GM21825 (cell line): Measurements from ENCODE around the gene GRIP1.
A peak's percentile ranks its signal among the peaks of the same experiment; 100 is the strongest.

Experiments used
- ATAC-seq: cut with Tn5 transposase; IDR thresholded peaks from one replicate; pipeline ENCODE4 v1.9.1; 2021; ENCODE audit warnings: mild to moderate bottlenecking, moderate library complexity; ENCODE audit not compliant: unreplicated experiment

GRIP1 gene

DNA sequence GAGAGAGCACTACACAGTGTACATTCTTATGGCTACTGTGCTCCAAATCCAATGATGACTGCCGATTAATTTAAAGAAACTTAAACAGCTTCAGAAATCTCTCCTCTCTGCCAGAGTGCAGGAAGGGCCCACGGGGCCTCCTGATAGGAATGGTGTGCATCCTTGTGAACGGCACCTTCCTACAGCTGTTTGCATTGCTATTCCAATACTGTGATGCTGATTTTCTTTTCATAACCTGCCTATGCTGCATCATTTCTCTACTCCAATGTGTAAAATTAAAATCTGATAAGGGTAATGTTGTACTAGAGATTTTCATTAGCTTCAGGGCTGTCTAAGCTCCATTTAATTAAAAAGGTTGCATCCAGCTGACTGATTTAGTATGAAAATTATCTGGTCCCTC lies 217.5 kb downstream of the GRIP1 start:
- ATAC-seq = no peak

DNA sequence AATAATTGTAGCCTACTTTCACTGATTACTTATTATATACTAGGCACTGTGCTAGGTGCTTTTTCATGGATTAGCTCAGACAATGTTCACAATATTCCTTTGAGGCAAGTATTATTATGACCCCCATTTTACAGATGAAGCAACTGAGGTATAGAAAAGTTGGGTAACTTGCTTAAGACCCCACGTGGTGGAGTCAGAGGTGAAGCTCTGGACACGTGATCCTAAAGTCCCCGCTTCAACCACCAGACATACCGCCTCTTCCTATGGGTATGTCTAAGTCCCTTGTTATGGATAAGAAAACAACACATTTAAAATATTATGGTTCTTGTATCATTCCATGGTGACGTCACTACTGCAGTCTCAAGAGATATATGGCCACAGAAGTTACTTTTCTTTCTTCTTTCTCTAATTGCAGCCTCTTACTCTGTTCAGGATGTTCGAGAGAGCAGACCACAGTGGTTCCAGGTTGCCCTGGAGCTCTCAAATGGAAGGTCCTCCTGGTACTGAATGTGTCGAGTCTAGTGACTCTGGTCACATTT lies 218.9 kb downstream of the GRIP1 start:
- ATAC-seq = no peak

DNA sequence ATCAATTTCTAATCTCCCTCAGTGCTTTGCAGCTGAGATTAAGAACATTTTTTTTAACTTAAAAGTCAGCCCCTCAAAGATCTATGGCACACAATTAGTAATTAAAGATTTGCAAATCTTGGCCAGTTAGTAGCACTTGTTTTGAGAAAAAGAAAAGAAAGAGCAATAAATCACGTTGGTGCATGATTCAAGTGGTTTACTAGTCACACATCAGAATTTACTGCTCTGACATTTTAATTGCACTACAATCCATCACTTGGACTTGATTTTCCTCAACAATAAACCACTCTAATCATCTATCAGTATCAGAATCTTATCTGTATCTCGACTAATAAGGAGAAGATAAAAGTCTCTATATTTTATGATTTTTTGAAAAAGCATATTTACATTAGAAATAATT lies 222.3 kb downstream of the GRIP1 start:
- no peak for ATAC-seq

DNA sequence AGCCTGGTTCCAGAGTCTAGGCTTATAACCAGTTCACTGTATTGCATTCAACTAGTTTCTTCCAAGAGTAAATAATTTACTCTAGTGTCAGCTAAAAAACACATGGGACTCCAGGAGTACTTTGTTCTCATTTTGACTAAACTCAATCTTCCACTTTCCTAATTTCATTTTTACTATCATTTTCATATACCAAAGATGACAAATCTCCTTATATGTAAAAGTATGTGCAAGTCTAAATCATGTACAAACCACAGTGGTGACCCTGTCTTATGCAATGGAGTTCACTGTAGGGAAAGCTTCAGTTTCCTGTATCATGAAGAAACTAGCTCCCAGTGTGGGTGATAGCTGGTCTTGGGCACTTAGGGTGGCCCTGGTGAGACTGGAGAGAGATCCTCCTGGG lies 225.0 kb downstream of the GRIP1 start:
- peak; percentile 90 for ATAC-seq

DNA sequence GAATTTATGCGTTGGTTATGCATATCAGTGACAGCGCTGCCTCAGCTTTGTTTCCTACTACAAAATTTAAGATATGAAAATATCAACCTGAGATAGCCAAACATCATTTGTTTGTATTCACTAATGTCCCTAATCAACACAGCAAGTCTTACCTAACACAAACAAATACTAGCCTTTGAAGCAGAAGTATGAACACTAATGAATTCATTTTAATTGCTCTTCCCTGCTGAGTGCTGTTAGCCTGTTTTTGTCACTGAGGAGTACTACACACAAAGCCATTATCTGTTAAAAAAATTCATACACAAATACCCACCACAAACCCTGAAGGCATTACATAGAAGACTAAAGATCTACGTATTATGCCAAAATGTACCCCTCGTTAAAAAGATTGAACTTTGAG lies 225.8 kb downstream of the GRIP1 start:
- no peak for ATAC-seq

DNA sequence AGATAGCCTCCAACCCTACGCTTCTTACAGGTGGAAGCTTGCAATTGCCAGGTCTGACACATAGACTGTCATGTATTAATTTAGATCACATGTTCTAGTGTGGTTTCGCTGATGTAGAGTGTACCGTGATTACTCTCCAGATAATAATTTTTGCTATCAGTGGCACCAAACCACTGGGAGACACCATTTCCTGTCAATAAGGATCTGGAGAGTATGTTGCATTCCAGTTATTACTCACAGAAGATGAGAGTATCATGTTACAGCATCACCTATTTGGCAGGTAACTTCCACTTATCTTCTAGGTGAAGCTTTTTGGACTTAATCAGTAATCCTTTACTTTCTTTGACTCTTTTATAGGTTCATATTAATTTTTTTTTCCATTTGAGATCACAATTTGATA lies 229.3 kb downstream of the GRIP1 start:
- ATAC-seq = no peak

DNA sequence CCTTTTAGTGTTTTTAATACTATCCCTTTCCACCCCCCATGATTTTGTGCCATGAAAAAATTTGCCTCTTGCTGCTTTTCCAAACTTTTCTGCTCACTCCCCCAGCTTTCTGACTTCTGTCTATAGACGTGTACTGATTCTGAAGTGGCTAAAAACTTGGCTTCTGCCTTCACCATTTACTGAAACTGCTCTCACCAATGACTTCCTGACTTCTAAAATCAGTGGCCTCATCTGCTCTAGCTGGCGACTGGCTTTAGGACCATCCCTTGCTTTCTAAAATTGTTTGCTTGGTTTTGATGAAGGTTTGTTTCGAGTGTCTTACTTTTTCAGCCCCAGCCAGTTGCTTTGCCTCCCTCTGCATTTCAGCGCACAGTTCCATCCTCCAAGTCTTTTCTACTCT lies 231.2 kb downstream of the GRIP1 start:
- no peak for ATAC-seq

DNA sequence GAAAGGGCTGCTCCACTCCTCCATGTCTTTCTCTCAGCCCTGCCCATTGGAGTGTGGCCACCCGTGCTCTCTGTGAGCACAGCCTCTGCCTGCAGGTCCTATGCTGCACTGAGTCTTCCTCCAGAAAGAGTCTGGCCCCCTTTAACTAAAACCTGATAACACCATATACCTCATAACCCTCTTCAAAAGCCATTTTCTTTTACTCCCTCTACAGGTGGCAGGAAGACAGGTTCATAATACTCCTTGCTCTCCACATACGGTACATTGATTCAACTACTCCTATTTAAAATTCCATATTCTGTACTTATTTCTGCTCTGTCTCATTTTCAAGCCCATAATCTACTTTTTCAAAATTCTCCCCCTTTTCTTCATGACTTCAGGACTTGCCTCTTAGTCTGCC lies 232.6 kb downstream of the GRIP1 start:
- ATAC-seq = no peak

DNA sequence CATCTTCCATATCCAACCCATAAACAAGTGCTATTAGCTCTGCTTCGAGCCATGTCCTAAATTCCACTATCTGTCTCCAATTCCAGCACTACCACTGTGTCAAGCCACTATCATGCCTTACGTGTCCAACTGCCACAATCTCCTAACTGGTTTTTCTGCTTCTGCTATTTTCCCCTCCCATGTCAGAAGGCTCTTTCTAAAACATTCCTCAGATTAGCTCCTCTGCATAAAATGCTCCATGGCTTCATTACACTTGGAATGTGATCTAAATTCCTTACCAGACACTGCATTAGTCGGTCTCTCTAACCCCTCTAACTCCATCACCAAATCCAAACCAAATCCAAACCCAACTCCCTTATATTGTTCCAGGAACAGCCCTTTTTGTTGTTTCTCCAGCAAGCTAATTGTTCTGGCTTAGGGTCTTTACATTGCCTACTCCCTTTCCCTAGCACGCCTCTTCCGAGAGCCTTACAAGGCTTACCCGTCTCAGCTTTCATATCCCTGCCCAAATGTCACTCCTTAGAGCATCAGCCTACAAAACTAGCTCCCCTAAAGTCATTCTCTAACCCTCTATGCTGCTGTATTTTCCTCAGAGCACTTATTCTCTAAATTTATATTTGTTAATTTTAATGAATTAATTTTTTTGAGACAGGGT lies 236.8 kb downstream of the GRIP1 start:
- ATAC-seq = no peak

DNA sequence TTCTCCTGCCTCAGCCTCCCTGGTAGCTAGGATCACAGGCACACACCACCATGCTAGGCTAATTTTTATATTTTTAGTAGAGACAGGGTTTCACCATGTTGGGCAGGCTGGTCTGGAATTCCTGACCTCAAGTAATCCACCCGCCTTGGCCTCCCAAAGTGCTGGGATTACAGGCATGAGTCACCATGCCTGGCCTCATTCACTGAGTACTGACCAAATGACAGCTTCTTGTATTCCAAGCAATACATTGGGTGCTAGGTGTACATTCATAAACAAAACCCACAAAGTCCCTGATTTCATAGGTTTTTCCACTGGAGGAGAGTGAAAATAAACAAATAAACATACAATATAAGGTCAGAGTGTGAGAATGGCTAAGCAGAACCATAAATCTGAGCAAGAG lies 240.3 kb downstream of the GRIP1 start:
- no peak for ATAC-seq

DNA sequence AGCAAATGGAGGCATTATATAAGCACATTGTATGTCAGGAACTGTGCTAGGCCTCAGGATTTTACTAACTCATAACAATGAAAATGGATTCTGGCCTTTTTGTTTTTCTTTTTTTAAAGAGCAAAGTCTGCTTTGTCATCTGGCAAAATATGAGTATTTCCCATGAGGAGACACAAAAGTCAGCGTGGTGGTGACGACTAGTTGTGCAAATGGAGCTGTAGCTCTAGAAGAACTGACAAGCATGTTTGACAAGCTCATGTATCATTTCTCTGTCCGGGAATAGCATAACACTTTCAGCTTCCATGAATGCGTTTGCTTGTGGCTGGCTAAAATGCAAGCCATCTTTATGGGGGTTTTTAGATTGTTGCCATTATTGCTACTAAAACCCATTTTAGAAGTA lies 248.8 kb downstream of the GRIP1 start:
- ATAC-seq = no peak

DNA sequence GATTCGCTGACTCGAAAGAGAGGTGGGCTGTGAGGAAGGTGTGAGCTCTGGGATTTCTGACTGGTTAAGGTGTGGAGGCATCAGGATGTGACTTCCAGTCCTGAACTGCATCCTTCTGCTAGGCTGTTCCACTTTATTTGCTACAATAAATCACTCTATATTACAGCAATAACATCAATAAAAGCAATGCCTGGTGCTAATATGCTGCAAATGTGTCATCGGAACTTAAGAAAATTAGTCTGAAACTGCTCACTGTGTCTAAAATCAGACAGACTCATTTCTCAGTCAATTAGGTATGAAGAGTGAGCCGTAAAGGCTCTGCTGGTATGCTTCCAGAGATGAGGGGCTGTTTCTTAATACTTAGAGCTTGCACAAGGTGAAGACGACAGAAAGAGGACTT lies 250.0 kb downstream of the GRIP1 start:
- ATAC-seq = no peak

DNA sequence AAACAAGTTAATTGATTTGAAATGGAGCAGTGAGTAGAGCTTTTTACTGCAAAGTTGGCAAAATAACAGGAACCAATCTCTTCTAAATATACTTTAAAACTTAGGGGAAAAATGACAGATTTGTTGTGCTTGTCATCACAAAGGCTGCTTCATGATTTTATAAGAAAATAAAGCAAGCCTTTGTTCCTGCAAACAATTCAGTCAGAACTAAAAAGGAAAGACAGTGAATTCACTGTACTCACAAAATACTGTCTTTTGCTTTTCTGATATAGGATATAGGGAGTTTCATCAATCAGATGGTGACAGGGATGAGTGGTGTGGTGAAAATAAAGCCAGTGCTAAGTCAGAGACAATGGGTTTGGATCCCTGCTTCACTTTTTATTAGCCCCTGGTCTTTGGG lies 250.6 kb downstream of the GRIP1 start:
- ATAC-seq = no peak

DNA sequence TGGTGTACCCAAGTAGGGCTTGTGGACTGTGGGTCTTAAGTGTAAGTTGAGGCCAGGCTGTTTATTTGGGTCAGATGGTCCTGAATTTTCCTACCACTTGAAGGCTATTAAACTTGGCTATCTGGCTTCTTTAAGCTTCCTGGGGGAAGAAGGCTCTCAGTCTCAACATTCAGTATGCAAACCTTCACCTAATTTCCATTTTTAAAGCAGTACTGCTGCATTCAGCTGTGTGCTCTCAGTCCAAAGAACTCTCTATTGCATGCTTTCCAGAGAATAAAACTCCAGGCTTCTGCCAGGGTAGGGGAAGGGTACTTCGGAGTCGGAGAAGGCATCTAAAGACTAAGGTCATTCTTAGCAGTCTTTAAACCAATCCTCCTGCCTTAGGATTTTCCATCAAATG lies 252.2 kb downstream of the GRIP1 start:
- ATAC-seq = no peak

DNA sequence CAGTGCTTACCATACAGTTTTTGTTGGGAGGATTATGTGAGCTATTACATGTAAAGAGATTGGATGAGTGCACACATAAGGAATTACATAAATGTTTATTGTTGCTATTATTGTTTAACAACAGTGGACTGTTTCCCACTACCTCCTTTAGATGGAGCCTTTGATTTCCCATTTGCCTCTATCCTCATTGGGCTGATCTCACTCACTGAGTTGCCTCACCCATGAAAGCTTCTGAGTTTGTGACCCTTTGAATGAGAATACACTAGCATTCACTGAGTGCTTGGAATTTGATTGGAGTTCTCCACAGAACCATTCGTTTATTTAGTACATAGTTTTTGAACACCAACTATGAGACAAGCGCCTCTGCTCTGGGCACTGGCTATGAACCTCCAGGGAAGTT lies 255.6 kb downstream of the GRIP1 start:
- no peak for ATAC-seq

DNA sequence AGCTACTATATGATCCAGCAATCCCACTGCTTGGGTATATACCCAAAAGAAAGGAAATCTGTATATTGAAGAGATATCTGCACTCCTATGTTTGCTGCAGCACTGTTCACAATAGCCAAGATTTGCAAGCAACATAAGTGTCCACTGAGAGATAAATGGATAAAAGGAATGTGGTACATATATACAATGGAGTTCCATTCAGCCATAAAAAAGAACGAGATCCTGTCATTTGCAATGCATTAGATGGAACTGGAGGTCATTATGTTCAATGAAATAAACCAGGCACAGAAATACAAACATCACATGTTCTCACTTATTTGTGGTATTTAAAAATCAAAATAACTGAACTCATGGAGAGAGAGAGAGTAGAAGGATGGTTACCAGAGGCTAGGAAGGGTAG lies 260.0 kb downstream of the GRIP1 start:
- ATAC-seq = no peak

DNA sequence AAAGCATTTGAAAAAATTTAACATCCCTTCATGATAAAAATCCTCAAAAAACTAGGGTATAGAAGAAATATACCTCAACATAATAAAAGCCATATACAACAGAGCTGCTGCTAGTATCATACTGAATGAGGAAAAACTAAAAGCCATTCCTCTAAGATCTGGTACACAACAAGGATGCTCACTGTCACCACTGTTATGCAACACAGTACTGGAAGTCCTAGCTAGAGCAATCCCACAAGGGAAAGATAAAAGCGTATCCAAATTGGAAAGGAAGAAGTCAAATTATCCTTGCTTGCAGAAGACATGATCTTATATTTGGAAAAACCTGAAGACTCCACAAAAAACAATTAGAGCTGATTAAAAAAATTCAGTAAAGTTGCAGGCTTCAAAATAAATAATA lies 261.7 kb downstream of the GRIP1 start:
- ATAC-seq = no peak

DNA sequence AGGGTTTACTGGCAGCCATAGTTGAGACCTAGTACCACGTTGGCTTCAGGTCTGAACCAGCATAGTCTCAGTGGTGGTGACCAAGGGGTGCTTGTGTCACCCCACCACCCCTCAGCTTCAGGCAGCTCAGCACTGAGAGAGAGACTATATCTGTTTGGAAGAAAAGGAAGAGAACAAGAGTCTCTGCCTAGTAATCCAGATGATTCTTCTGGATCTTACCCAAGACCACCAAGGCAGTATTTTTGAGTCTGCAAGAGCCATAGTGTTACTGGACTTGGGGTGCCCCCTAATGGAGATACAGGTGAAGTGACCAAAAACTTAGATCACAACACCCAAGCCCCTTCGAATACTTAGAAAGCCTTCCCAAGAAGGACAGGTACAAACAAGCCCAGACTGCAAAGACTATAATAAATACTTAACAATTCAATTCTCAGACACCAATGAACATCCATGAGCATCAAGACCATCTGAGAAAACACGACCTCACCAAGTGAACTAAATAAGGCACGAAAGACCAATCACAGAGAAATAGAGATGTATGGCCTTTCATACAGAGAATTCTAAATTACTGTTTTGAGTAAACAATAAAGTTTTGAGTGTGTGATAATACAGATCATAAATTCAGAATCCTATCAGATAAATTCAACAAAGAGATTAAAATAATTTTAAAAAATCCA lies 269.5 kb downstream of the GRIP1 start:
- no peak for ATAC-seq

DNA sequence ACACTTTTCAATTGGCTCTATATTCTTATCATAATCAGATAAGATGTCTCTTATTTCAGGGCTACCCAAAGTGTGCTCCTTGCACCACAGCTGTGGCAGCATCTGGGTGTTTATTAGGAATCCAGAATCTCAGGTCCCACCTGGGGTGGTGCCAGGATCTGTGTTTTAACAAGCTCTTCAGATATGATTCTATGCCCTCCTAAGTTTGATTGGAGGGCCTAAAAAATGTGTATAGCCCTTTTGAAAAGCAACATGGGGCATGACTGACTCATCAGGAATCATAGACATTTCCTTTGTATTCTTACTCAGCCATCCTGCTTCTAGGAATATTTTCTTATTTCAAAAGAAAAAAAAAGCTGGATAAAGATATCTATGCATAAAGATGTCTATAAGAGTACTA lies 273.5 kb downstream of the GRIP1 start:
- ATAC-seq = no peak

DNA sequence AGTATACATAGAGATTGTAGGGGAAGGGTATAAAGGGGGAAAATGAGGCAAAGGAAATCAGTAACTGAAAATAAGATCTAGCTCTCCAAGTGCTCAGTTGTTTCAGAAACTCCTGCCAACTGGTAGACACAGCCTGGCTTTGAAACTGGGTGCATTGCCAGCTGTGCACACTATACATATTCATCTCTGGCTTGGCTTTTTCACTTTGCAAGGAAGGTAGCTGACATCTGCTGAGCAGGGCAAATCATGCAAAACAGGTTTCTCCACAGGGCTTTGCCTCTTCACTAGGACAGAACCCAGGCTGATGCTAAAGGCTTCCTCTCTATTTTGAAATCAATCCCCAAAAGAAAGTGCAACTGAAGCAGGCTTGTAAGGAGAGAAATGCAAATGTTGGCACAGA lies 275.1 kb downstream of the GRIP1 start:
- no peak for ATAC-seq

DNA sequence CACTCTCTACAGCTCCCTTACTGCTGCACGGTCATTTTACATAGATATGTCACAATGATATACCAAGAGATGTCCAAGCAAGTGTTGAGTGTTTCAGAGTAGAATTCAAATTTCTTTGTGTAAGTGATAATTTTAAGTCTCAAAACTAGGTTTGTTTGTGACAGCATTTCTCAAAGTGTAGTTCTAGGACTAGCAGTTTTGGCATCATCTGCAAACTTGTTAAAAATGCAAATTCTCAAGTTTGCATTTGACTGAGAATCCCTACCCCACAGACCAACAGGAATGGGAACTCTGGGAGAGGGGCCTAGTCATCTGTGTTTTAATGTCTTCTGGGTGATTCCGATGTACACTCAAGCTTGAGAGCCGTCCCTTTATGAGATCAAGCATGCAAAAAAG lies 279.0 kb downstream of the GRIP1 start:
- no peak for ATAC-seq

DNA sequence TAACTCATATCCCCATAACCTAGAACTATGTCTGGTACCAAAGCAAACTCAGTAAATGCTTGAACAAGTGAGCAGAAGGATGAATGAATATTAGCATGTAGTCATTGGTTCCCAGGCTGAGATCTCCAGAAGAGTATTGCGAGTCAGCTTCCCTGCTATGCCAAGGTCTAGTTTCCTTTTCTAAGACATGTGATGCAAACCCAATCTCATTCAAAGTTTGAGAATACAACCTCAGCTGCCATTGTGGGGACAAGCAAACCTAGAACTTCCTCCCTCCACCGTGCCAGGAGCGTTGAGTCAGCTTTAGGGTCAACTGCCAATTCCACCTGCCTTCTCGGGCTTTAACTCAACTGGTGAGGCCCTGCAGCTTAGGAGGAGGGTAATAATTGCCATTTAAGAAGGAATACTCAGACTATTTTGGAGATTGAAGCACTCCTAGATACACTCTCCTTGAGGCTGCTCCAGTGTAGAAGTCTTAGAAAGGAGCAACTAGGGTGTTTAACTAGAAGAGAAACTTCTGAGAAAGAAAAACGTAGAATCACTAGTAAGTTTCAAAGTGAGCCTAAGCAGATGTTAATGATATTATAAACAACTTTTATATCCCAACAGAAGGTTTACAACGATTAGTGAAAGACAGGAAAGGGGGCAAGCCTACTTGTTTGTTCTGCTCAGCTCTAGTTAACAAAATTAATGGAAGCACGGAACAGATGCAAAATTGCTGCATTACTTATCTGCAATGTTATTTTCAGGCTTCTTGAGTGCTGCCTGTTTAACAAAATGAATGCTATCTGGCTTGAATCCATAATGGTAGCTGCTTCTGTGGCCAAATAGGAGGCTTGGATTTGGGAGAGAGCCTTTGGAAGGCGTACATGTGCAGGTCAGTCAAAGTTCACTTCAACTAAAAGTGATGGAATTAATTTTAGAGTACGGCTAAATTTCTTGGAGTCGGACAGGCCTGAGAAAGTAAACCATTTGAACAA lies 279.7 kb downstream of the GRIP1 start:
- ATAC-seq = no peak
